Activated T-cell treated with anti-CD3 and anti-CD28 coated beads, Interleukin-2, amount 50 U/mL, for 48 hours (primary cell): ENCODE results near the gene SNAPC4.
A peak's percentile ranks its signal among the peaks of the same experiment; 100 is the strongest.

Experiments used
- DNase-seq, 2 experiments: peaks; one replicate each; pipeline ENCODE4 v3.0.0-alpha.2; 2020

Gene SNAPC4

GRCh38 chr9:136400038-136400834, at the start of gene SNAPC4:
Gene SNAPC4, minus strand, starts transcription at chr9:136400170. Its CDS starts 1,742 bp downstream, at chr9:136398428.
- DNase-seq, result peak; percentile 91 to 93

GRCh38 chr9:136448655-136449054, 48.7 kb upstream of the SNAPC4 start:
- DNase-seq, result no peak

GRCh38 chr9:136447173-136447778, 47.3 kb upstream of the SNAPC4 start:
- DNase-seq, result no peak

GRCh38 chr9:136445799-136446198, 45.8 kb upstream of the SNAPC4 start:
- no peak for DNase-seq

- no peak for DNase-seq
Observed at GRCh38 chr9:136444102-136444501, 44.1 kb upstream of the SNAPC4 start.

GRCh38 chr9:136443687-136444086, 43.7 kb upstream of the SNAPC4 start:
- DNase-seq, result no peak

GRCh38 chr9:136443087-136443486, 43.1 kb upstream of the SNAPC4 start:
- DNase-seq, result no peak

GRCh38 chr9:136442265-136442664, 42.3 kb upstream of the SNAPC4 start:
- DNase-seq, result no peak

- no peak for DNase-seq
Observed at GRCh38 chr9:136441681-136442245, 41.8 kb upstream of the SNAPC4 start.

GRCh38 chr9:136441191-136441680, 41.3 kb upstream of the SNAPC4 start:
- no peak for DNase-seq

- peak; percentile 87 to 93 for DNase-seq
Observed at GRCh38 chr9:136439481-136440408, 39.8 kb upstream of the SNAPC4 start, which contains the start of gene INPP5E. Gene INPP5E, minus strand, starts transcription at chr9:136439845. Its CDS starts 426 bp downstream, at chr9:136439419.

GRCh38 chr9:136438548-136439480, 38.8 kb upstream of the SNAPC4 start:
- peak; percentile 76 to 80 for DNase-seq

- peak in 1 of 2 experiments; percentile 29 for DNase-seq
Observed at GRCh38 chr9:136437839-136438547, 38.0 kb upstream of the SNAPC4 start.

GRCh38 chr9:136437430-136437829, 37.5 kb upstream of the SNAPC4 start:
- no peak for DNase-seq

GRCh38 chr9:136436055-136436634, 36.2 kb upstream of the SNAPC4 start:
- no peak for DNase-seq

GRCh38 chr9:136434580-136435169, 34.7 kb upstream of the SNAPC4 start:
- no peak for DNase-seq

- no peak for DNase-seq
Observed at GRCh38 chr9:136433849-136434579, 34.0 kb upstream of the SNAPC4 start.

GRCh38 chr9:136433043-136433715, 33.2 kb upstream of the SNAPC4 start:
- DNase-seq, result no peak

GRCh38 chr9:136432591-136432990, 32.6 kb upstream of the SNAPC4 start:
- no peak for DNase-seq
